ELR (cell line): ENCODE measurements around the gene KXD1.
"Not testable (repeated sequence)": the region's sequence is repeated elsewhere in the genome, so short reads cannot be mapped to it uniquely, and the experiment has no call there.

Experiments used
- DNase-seq: peaks from one replicate; pipeline ENCODE4 v3.0.0-alpha.2; 2015; ENCODE audit warnings: low read depth

Gene KXD1

GRCh38 chr19:18536475-18536874 is 21.2 kb upstream of the KXD1 start:
- no peak for DNase-seq

DNA sequence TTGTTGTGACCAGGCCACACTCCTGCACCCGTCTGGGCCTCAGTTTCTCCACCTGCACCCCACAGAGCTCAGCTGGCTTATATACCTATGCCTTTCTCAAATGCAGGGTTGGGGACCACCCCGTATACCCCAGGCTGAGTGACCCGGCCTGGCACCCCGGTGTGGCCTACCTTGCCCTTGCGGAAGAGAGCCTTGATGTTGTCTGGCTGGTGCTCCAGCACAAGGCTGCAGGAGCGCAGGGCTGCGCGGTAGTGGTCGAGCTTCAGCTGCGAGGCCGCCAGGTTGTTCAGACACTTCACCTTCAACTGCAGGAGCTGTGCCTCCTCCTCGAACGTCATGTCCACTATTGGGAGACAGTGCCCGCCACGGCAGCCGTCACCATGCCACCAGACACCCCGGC is 20.2 kb upstream of the KXD1 start:
- DNase-seq, result no peak

- no peak for DNase-seq
Observed at GRCh38 chr19:18538115-18538514, 19.6 kb upstream of the KXD1 start.

GRCh38 chr19:18539372-18539771 is 18.3 kb upstream of the KXD1 start:
- no peak for DNase-seq

DNA sequence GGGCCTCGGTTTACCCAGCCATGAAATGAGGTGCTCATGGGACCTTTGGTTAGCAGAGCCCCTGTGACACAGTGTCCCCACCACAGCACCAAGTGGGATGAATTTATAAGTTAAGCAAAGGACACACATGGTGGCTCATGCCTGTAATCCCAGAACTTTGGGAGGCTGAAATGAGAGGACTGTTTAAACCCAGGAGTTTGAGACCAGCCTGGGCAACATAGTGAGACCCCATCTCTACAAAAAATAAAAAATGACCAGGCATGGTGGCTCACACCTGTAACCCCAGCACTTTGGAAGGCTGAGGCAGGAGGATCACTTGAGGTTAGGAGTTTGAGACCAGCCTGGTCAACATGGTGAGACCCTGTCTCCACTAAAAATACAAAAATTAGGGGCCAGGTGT is 17.5 kb upstream of the KXD1 start:
- DNase-seq, result not testable (repeated sequence)

- DNase-seq, result peak; percentile 72
Observed at GRCh38 chr19:18541258-18541991, 16.2 kb upstream of the KXD1 start.

DNA sequence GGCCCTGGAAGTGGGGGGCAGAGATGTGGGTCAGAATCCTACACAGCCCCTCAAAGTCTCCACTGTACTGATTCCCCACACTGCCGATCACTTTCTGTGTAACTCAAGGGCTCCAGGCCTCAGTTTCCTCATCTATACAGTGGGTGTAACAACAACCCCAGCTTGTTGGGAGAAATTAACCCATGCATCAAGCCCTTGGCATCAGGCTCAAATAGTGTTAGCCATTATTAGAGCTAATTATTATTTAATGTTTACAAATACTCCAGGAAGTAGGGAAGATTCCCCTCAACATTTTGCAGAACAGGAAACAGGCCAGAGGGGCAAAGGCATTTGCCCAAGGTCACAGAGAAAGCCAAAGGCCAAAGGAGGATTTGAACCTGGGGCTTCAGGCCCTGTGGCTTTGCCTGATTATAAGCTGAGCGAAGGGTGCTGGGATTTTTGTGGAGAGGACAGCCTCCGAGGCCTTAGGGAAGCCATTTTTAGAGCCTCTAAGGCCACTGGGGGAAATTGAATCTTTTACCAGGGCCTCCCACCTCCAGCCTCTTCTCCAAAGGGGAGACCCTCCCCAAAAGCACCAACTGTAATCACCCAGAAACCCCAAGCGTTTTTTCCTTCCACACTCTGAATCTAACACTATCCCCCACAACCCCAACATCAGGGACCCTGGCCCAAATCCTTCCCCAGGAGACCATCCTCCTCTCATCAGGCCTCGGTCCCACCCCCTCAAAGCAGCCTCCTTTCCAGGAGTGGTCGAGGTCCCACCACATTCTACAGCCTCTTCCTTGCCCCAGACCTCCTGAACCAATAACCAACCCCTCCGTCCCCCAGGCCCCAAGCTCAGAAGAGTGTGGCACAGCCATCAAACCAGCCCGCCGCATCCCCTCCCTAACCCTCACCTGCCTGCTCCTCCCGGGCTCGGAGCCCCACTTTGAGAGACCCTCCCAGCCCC is 15.4 kb upstream of the KXD1 start:
- peak; percentile 13 for DNase-seq

DNA sequence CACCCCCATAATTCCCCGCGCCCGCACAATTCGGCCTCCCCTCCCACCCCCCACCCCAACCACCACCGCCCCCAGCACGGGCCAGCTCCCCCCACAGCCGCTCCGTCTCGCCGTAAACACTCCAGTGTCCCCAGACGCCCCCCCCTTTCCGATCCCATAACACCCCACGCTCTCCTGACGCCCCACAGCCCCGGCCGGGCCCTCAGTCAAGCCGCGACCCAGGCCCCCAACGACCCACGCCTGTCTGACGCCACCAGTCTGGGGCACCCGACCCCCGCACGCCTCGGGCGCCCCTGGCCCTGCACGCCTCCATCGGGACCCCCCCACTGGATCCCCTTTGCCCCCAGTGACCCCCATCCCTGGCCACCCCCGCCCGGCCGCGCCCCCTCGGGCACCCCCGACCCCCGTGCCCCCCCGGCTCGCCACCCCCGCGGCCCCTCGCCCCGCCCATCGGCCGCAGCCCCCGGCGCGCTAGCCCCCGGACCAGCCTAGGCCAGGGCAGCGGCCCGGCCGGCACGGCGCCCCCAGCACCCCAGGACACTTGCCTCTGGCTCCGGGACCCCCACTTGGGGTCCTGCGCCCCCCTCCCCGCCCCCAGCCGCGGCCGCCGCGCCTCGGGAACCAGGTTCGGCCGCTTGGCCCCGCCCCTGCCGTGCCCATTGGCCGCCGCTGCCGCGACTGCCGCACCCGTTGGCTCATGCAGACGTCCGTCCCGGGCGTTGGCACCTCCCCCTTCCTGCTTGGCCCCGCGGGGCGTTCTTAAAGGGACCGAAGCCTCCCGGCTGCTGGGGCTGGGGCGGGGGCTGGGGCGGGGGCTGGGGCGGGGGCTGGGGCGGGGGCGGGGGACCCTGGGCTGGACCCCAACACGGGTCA is 14.5 kb upstream of the KXD1 start, which contains the start of gene FKBP8:
FKBP8 (minus strand) TSS at position 633 of the 873 bp plus-strand sequence. CDS start 1,603 bp downstream, outside the sequence.
- peak; percentile 90 for DNase-seq

DNA sequence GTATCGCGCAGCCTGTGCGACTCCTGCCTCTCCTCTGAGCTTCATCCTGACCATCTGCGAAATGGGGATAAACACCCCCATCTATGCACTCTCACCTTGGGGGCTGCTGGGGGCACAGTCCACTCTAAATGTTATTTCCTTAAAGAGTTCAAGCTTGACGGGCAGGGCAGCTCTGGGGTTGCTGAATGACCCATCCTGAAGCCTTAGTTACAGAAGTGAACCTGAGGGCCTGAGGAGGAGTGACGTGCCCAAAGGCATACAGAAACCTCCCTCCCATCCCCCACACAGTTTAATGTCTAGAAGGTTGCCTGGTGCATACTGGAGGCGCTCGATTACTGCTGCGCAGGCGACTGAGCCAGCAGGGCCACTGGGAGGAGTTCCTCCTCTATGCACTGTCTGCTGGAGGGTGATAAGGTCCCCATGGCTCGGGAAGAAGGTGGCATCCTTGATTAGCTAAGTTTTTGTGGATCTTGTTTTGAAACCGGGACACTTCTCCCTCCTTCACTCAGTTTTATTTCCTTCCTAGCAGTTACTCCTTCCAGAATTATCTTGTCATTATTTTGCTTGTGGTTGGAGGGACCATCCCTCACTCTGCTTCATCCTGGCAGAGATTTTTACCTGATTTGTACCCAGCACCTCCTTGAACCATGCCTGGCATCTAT is 13.7 kb upstream of the KXD1 start:
- DNase-seq, result peak; percentile 82

GRCh38 chr19:18551631-18552030 is 6.0 kb upstream of the KXD1 start:
- DNase-seq, result no peak

GRCh38 chr19:18558202-18558555 is 509 bp downstream of the KXD1 start:
- no peak for DNase-seq

DNA sequence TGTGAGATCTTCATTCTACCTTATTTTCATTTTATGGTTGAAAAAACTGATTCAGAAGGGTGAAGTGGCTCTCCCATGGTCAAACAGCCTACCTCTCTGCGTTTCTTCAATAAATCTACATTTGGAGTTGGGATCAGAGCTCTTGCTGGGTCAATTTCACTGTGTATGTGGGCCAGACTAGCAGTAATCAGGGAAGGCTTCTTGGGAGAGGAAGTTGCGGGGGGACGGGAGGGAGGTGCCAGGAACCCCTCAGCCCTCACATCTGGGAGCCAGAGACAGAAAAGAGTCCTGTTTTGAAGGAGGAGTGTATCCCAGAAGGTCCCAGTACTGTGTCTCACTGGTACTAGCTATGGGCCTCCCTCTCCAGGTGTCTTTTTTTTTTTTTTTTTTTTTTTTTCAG is 934 bp downstream of the KXD1 start:
- no peak for DNase-seq

DNA sequence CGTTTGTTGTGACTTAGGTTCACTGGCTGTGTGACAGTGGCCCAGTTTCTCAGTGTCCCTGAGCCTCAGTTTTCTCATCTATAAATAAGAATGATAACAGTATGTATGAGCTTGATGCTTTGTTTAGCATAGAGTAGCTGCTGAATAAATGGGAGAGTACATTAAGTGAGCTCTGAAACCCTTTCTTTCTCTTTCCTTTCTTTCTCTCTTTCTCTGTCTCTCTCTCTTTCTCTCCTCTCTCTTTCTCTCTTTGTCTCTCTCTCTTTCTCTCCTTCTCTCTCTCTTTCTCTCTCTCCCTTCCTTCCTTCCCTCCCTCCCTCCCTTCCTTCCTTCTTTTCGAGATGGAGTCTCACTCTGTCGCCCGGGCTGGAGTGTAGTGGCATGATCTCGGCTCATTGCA is 2.0 kb downstream of the KXD1 start:
- DNase-seq, result no peak

GRCh38 chr19:18562086-18562485 is 4.4 kb downstream of the KXD1 start:
- no peak for DNase-seq

DNA sequence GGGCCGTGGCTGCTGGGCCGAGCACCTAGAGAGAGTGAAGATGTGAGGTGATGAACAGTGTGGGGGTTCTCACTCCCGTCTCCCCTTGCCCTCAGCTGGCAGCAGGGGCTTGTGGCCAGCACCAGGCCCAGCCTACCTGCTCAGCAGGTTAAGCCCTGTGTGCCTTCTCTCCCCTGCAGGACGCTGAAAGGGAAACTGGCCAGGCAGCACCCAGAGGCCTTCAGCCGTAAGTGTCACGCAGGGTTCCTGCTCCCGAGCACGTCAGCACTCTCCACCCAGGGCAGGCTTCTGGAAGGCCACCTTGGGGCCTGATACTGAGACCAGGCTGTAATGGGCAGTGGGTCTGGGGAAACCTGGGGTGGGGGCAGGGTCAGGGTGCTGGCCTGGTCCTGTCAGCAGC is 9.3 kb downstream of the KXD1 start:
- DNase-seq, result no peak

DNA sequence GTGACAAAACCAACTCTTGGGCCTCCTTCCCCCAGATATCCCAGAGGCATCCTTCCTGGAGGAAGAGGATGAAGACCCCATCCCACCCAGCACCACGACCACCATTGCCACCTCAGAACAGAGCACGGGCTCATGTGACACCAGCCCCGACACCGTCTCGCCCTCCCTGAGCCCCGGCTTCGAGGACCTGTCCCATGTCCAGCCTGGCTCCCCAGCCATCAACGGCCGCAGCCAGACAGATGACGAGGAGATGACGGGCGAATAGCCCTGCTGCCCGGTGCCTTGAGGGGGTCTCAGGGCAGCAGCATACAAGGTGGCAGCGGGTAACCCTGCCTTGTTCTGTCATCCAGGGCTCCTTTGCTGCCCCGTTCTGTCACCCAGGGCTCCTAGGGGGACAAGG is 10.7 kb downstream of the KXD1 start:
- DNase-seq, result no peak

DNA sequence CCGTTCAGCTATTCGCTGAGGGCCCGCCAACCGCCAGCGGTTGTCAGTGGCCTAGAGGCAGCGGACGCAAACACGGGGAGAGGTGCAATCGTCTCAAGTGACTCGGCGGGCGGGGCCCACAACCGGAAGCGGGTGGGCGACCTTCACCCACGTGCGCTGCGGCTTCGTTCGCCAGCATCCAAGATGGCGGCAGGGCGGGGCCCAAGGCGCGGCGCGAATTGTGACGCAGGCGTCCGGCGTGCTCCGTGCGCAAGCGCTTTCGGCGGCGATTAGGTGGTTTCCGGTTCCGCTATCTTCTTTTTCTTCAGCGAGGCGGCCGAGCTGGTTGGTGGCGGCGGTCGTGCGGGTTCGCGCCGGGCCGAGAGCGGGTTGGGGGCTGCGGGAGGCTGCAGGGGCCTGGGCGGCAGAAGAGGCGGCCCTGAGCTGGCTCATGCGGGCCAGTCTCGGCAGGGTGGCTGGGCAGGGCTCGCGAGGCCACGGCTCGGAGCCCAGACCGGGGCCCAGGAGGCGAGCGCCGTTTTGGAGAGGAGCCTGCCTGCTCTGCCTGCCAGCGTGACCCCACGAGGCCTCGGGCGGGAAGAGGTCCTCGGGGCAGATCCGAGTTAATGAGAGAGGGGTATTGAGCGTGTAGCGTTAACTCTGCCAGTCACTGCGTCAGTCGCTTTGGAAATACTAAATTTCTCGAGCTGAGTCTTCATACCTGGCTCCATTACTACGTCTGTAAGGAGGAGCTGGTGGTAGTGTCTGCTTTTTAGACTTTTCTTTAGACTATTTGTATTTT is 14.1 kb downstream of the KXD1 start, which contains the start of gene UBA52:
UBA52 (plus strand) TSS at position 294 of the 781 bp plus-strand sequence. CDS start 1,444 bp downstream, outside the sequence.
- DNase-seq, result peak; percentile 98

GRCh38 chr19:18574691-18575291 is 17.1 kb downstream of the KXD1 start:
- DNase-seq, result no peak

GRCh38 chr19:18576383-18576782 is 18.7 kb downstream of the KXD1 start:
- no peak for DNase-seq

GRCh38 chr19:18577365-18577914 is 19.8 kb downstream of the KXD1 start:
- DNase-seq, result no peak
